H1 (cell line): Measurements from ENCODE around the gene CUL4A.

ENCODE experiments used
- BCL11A ChIP-seq, 2 experiments: IDR thresholded peaks; one replicate each; pipeline ENCODE4 v1.6.1; 2011; ENCODE audit warnings: low read depth in 2 of 2, low read length in 2 of 2, mild to moderate bottlenecking in 2 of 2
- CHD2 ChIP-seq: IDR thresholded peaks from 2 replicates; pipeline ENCODE4 v1.6.1; 2012; ENCODE audit warnings: low read length, improper control_type of control experiment
- CREB1 ChIP-seq: IDR thresholded peaks from 2 replicates; pipeline ENCODE4 v1.6.1; 2012; ENCODE audit warnings: inconsistent platforms
- EZH2 ChIP-seq: fragments of 200-600 bp; sonication (generic); IDR thresholded peaks from 2 replicates; pipeline ENCODE4 v1.7.1; 2012; ENCODE audit warnings: low read depth, mild to moderate bottlenecking, moderate library complexity, low read length, inconsistent platforms; ENCODE audit not compliant: severe bottlenecking
- JUN ChIP-seq: IDR thresholded peaks from 2 replicates; pipeline ENCODE4 v1.6.1; 2011; ENCODE audit warnings: low read depth, mild to moderate bottlenecking, improper control_type of control experiment, low read length
- POLR2A ChIP-seq, 2 experiments: IDR thresholded peaks; 1 replicate in 1 of 2; 2 replicates in 1 of 2; pipeline ENCODE4 v1.6.1; 2011; ENCODE audit warnings: low read depth in 2 of 2, low read length in 2 of 2, mild to moderate bottlenecking in 2 of 2; ENCODE audit errors: control extremely low read depth in 1 of 2
- SIX5 ChIP-seq: IDR thresholded peaks from 2 replicates; pipeline ENCODE4 v1.6.1; 2011; ENCODE audit warnings: mild to moderate bottlenecking, low read depth, low read length
- SP2 ChIP-seq: IDR thresholded peaks from 2 replicates; pipeline ENCODE4 v1.6.1; 2012; ENCODE audit warnings: mild to moderate bottlenecking, low read length, inconsistent platforms
- TAF1 ChIP-seq: IDR thresholded peaks from 2 replicates; pipeline ENCODE4 v1.6.1; 2011; ENCODE audit warnings: mild to moderate bottlenecking, low read depth, low read length
- ZNF274 ChIP-seq: IDR thresholded peaks from 2 replicates; pipeline ENCODE4 v1.7.0; 2012; ENCODE audit warnings: low read length, borderline replicate concordance; ENCODE audit errors: extremely low read depth
- TF ChIP-seq, protein P1 (sequence below): IDR thresholded peaks from 2 replicates; pipeline ENCODE4 v1.6.1; 2012; ENCODE audit warnings: inconsistent platforms
- TF ChIP-seq, protein P2 (sequence below), 3 experiments: IDR thresholded peaks; 1 replicate in 2 of 3; 2 replicates in 1 of 3; pipeline versions ENCODE4 v1.5.1 to v1.6.1; 2011; ENCODE audit warnings: low read length in 3 of 3, mild to moderate bottlenecking in 3 of 3, inconsistent platforms in 2 of 3, low read depth in 1 of 3, moderate library complexity in 1 of 3; ENCODE audit not compliant: insufficient read depth in 1 of 3; ENCODE audit errors: control extremely low read depth in 1 of 3

DNA sequence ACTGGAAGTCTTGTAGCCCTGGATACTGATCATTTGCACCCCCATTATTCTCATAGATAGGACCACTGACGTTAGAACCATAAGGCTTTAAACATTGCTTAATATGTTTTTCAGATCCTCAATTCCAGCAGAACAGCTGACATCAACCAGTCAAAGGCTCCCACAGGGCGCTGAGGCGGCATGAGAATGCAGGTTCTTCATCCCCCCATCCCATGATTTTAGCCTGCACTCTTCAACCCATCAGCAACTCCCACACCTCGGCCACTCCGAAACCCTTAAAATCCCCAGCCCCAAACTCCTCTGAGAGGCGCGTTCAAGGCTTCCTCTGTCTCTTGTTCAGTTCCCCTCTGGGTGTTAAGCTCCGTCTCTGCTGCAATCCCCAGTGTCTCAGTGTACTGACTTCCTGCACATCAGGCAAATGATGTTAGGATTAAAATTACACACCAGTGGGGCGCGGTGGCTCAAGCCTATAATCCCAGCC lies 63.3 kb downstream of the CUL4A start:
- TF ChIP-seq SIX5 (no peak), POLR2A (IDR thresholded peaks at IDR 0.05; ENCODE audit: control extremely low read depth in 1 of 2, low read depth in 2 of 2, low read length in 2 of 2) (no peak), JUN (no peak), CHD2 (no peak), CREB1 (no peak), ZNF274 (no peak), TAF1 (no peak), BCL11A (IDR thresholded peaks at IDR 0.05; ENCODE audit: low read depth in 2 of 2, low read length in 2 of 2) (no peak), SP2 (no peak), EZH2 (no peak)
- TF ChIP-seq, protein P1, sequence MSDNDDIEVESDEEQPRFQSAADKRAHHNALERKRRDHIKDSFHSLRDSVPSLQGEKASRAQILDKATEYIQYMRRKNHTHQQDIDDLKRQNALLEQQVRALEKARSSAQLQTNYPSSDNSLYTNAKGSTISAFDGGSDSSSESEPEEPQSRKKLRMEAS = no peak
- TF ChIP-seq, protein P2, sequence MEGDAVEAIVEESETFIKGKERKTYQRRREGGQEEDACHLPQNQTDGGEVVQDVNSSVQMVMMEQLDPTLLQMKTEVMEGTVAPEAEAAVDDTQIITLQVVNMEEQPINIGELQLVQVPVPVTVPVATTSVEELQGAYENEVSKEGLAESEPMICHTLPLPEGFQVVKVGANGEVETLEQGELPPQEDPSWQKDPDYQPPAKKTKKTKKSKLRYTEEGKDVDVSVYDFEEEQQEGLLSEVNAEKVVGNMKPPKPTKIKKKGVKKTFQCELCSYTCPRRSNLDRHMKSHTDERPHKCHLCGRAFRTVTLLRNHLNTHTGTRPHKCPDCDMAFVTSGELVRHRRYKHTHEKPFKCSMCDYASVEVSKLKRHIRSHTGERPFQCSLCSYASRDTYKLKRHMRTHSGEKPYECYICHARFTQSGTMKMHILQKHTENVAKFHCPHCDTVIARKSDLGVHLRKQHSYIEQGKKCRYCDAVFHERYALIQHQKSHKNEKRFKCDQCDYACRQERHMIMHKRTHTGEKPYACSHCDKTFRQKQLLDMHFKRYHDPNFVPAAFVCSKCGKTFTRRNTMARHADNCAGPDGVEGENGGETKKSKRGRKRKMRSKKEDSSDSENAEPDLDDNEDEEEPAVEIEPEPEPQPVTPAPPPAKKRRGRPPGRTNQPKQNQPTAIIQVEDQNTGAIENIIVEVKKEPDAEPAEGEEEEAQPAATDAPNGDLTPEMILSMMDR (IDR thresholded peaks at IDR 0.05; ENCODE audit: control extremely low read depth in 1 of 3, insufficient read depth in 1 of 3, low read depth in 1 of 3, low read length in 3 of 3) = no peak
